Cerebellar nuclear complex (tissue), 1 donor: ENCODE data around the gene INCENP.

ENCODE experiments used
- DNase-seq, 2 experiments: peaks; one replicate each; lab custom pipeline; 2025; lab: John Stamatoyannopoulos, UW

The INCENP gene

GRCh38 chr11:62124186-62125113, 639 bp downstream of the INCENP start:
- no peak for DNase-seq

DNA sequence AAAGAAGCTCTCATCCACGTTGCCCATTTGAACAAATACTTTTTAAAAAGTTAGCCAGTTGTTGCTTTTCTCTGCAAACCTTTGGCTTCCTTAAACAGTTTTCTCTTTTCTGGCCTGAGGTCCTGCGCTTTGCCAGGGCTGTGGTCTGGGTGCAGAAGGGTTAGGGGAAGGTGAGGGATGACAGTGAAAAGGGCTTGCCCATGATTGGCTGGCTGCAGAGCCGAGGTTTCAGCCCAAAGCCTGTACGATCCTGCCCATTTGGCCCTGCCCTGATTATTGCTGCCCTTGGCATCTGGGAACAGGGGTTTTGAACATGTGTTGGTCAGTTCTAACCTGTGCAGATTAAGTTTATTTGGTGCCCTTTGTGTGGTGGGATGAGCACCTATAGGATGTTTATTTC, 1.5 kb downstream of the INCENP start:
- no peak for DNase-seq

DNA sequence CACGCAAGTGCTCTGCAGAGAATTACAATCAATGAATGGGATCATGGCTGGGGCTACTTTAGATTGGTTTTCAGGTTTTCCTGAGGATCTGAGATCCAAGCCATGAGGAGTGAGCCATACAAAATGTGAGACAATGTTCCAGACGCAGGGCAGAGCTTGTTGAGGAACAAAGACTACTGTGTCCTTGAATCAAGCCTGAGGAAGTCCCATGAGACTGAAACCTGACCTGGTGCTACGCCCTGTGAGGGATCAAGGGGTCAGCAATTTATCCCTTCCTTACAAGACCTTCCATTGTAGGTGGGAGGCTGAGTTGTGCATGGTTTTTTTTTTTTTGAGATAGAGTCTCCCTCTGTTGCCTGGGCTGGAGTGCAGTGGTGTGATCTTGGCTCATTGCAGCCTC, 2.1 kb downstream of the INCENP start:
- no peak for DNase-seq

GRCh38 chr11:62127426-62127825, 3.6 kb downstream of the INCENP start:
- no peak for DNase-seq

DNA sequence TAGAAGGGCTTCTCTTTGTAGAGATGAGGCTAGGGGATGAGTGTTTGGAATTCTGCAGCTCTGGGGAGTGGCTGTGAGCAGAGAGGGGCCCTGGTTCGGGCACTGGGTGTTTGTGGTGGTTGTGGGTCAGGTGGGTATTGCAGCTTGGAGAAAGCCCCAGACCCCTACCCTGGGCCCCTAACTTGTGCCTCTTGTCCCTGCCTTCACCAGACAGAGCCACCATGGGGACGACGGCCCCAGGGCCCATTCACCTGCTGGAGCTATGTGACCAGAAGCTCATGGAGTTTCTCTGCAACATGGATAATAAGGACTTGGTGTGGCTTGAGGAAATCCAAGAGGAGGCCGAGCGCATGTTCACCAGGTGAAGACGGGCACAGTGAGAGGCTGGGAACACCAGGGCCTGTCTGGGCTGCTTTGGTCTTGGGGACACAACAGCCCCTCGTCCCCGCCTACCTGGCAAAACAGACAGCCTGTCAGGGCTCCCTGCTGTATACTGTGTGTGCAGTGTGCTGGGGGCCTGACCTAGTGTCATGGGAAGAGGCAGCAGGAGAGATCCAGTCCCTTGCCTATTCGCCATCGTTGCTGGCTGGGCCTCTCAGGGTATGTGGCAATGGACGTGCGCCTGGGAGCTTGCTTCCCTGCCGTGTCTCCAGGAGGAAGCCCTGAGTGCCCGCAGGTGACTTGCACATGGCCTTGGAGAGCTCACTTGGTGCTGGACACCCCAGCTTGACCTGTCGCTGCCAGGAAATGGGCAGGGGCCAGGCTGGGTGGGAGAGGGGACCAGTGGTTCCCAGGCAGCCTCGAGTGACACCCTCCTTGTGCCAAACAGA, 4.3 kb downstream of the INCENP start:
- DNase-seq = no peak

- DNase-seq = no peak
Observed at GRCh38 chr11:62128835-62129234, 5.0 kb downstream of the INCENP start.

GRCh38 chr11:62129590-62130282, 5.9 kb downstream of the INCENP start:
- no peak for DNase-seq

DNA sequence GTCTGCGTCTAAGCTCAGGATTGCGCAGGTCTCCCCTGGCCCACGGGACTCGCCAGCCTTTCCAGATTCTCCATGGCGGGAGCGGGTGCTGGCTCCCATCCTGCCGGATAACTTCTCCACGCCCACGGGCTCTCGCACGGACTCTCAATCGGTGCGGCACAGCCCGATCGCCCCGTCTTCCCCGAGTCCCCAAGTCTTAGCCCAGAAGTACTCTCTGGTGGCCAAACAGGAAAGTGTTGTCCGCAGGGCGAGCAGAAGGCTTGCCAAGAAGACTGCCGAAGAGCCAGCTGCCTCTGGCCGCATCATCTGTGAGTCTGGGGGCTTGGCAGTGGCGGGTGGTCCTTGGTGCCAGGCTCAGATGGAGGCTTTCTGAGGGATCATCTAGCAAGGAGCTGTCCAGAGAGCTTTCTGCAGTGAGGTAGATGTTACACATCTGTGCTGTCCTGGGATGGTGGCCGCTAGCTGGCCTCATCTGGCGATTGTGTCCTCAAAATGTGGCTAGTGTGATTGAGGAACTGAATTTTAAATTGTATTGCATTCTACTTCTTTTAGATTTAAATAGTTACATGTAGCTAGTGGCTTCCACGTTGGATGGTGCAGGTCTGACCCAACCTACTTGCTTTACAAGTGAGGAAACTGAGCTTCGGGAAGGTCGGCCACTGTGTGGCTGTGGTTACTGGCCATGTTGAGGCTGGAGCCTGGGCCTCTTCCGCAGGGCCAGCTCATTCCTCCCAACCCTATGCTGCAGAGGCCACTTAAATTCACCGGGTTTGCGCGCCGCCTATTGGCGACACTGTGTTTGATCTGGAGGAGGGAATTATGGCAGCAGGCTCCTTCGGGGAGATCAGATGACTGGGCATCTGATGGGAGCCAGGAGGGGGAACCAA, 6.7 kb downstream of the INCENP start:
- no peak for DNase-seq

GRCh38 chr11:62131170-62131464, 7.3 kb downstream of the INCENP start:
- no peak for DNase-seq

GRCh38 chr11:62132191-62132590, 8.4 kb downstream of the INCENP start:
- no peak for DNase-seq

GRCh38 chr11:62132689-62133293, 9.0 kb downstream of the INCENP start:
- DNase-seq = no peak

- no peak for DNase-seq
Observed at GRCh38 chr11:62133328-62134065, 9.7 kb downstream of the INCENP start.

DNA sequence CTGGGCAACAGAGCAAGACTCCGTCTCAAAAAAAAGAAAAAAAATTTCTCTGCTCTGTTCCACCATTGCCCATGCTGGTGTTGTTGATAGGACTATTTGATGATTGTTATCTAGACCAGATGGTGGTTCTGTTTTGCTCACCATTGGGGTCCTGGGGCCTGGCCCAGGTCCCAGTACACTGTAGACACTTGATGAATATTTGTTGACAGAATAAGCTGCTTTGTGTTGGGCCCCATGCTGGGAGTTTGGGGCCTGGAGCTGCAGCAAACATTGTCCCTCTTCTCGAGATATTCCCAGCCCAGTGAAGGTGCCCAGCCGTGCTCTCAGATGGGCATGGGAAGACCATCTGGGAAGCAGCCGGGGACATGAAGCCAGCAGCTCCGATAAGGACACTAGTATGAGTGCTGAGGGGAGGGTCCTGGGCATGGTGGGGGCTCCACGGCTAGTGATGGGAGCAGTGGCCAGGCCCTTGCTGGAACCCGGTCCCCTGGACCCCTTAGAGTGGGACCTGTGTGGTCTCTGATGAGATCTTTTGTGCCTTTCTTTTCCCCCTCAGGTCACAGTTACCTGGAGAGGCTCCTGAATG, 13.6 kb downstream of the INCENP start:
- peak; percentile 67 to 86 for DNase-seq

- no peak for DNase-seq
Observed at GRCh38 chr11:62137881-62138629, 14.2 kb downstream of the INCENP start.

- no peak for DNase-seq
Observed at GRCh38 chr11:62138630-62139425, 15.0 kb downstream of the INCENP start.

DNA sequence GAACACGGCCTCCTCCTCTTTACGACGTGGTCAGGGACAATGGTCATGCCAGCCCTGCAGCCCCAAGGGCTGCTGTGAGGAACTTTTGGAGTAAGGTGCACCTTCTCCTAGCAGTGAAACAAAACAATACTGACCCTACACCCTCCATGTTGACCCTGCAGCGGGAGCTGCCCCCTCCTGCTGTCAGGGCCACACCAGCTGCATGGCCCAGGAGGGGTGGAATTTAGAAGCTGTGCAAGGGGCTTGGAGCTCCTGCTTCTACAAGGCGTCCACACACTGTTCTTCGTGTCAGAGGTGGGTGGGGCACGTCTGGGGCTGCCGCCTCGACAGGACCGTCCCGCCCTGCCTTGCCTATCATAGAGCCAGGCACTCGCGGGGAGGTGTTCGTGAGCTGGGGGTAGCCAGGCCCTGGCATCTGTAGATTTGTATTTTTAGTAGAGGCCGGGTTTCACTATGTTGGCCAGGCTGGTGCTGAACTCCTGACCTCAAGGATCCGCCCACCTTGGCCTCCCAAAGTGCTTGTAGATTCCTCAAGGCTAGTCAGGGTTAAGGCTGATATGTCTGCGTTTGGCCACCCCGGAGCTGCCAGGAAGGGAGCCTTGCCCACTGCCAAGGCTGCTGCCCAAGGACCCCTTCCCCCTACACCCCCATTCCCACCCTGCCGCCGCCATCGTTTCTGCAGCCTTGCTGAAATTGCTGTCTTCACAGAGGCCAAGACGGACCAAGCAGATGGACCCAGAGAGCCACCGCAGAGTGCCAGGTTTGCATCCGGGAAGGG, 15.9 kb downstream of the INCENP start:
- DNase-seq = no peak

GRCh38 chr11:62140304-62141110, 16.7 kb downstream of the INCENP start:
- no peak for DNase-seq
